ENCODE results near the gene RAB19.

The RAB19 gene

DNA sequence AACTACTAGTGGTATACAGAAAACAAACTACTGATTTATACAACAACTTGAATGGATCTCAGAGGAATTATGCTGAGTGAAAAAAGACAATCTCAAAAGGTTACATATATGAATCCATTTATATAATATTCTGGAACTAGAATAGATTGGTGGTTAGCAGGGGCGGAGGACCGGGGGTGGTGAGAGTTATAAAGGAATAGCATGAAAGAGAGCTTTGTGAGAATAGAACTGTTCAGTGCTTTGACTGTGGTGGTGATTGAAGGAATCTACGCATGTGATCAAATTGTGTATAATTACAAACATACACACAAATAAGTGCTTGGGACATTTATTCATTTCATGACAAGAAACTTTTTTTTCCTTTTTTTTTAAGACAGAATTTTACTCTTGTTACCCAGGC lies 19.6 kb downstream of the RAB19 start:
- DNase-seq: no peak
- no peaks in the 10 kb centered on the region for H3K4me1 ChIP-seq (ENCODE audit: control insufficient read depth, insufficient read depth, low read length, poor library complexity, severe bottlenecking)
- no peak overlapping the region for H3K4me3 ChIP-seq (ENCODE audit: insufficient read depth, low read depth, low read length, poor library complexity, severe bottlenecking)
- no peaks in the 10 kb centered on the region for H3K36me3 ChIP-seq (ENCODE audit: control insufficient read depth, insufficient read depth, low read length)
- H3K27me3 ChIP-seq (replicated peaks; ENCODE audit: control insufficient read depth, insufficient read depth, low read length, poor library complexity, severe bottlenecking): no peaks in the 10 kb centered on the region
- H3K9me3 ChIP-seq (ENCODE audit: control insufficient read depth, low read length): no peaks in the 10 kb centered on the region
- H3K27ac ChIP-seq (ENCODE audit: insufficient read depth, low read length, poor library complexity, severe bottlenecking): no peak overlapping the region

- H3K4me1 ChIP-seq (ENCODE audit: control insufficient read depth, insufficient read depth, low read length, poor library complexity, severe bottlenecking): no peaks in the 10 kb centered on the region
- DNase-seq: no peak
- H3K27ac ChIP-seq (ENCODE audit: insufficient read depth, low read length, poor library complexity, severe bottlenecking): no peak overlapping the region
- H3K9me3 ChIP-seq (ENCODE audit: control insufficient read depth, low read length): no peaks in the 10 kb centered on the region
- no peaks in the 10 kb centered on the region for H3K36me3 ChIP-seq (ENCODE audit: control insufficient read depth, insufficient read depth, low read length)
- H3K27me3 ChIP-seq (replicated peaks; ENCODE audit: control insufficient read depth, insufficient read depth, low read length, poor library complexity, severe bottlenecking): no peaks in the 10 kb centered on the region
- no peak overlapping the region for H3K4me3 ChIP-seq (ENCODE audit: insufficient read depth, low read depth, low read length, poor library complexity, severe bottlenecking)
Observed at GRCh38 chr7:140425718-140426117, 21.9 kb downstream of the RAB19 start.

- no peak overlapping the region for H3K27ac ChIP-seq (ENCODE audit: insufficient read depth, low read length, poor library complexity, severe bottlenecking)
- no peaks in the 10 kb centered on the region for H3K27me3 ChIP-seq (replicated peaks; ENCODE audit: control insufficient read depth, insufficient read depth, low read length, poor library complexity, severe bottlenecking)
- no peak for DNase-seq
- no peaks in the 10 kb centered on the region for H3K36me3 ChIP-seq (ENCODE audit: control insufficient read depth, insufficient read depth, low read length)
- H3K4me3 ChIP-seq (ENCODE audit: insufficient read depth, low read depth, low read length, poor library complexity, severe bottlenecking): no peak overlapping the region
- no peaks in the 10 kb centered on the region for H3K4me1 ChIP-seq (ENCODE audit: control insufficient read depth, insufficient read depth, low read length, poor library complexity, severe bottlenecking)
- no peaks in the 10 kb centered on the region for H3K9me3 ChIP-seq (ENCODE audit: control insufficient read depth, low read length)
Observed at GRCh38 chr7:140426130-140426529, 22.3 kb downstream of the RAB19 start.

- Histone ChIP-seq H3K9me3 (ENCODE audit: control insufficient read depth, low read length) (no peaks in the 10 kb centered on the region), H3K27me3 (replicated peaks; ENCODE audit: control insufficient read depth, insufficient read depth, low read length, poor library complexity, severe bottlenecking) (no peaks in the 10 kb centered on the region), H3K36me3 (ENCODE audit: control insufficient read depth, insufficient read depth, low read length) (no peaks in the 10 kb centered on the region), H3K4me1 (ENCODE audit: control insufficient read depth, insufficient read depth, low read length, poor library complexity, severe bottlenecking) (no peaks in the 10 kb centered on the region), H3K4me3 (ENCODE audit: insufficient read depth, low read depth, low read length, poor library complexity, severe bottlenecking) (no peak overlapping the region), H3K27ac (ENCODE audit: insufficient read depth, low read length, poor library complexity, severe bottlenecking) (no peak overlapping the region)
- no peak for DNase-seq
Observed at GRCh38 chr7:140433396-140433795, 29.5 kb downstream of the RAB19 start.

DNA sequence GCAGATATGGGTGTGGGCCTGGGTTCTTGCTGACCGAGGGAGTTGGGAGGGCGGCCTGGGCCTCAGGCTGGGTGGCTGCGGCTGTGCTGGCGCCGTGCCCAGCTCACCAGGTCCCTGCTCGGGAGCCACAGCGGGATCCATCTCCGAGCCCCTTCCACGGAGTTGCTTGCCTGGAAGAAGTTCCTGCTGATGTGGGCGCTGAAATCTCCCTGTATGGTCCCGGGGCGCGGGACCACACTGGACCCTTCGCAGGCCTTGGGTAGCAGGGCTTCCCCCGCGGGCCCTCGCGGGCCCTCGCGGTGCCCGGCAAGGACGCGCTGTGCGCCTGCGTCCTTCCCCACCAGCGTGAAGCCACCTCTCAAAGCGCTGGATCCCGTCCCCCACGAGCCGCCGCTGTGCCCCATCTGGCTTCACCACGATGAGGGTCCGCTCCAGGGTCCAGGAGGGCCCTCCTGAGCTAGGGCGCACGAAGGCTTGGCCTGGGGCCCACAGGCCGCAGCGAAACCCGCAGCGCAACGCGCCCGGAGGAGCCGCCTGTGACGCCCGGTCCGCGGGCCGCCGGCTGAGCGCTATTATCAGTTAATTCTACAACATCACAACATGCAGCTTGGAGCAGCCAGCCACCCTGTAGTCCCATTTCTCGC lies 31.5 kb downstream of the RAB19 start:
- H3K27me3 ChIP-seq (replicated peaks; ENCODE audit: control insufficient read depth, insufficient read depth, low read length, poor library complexity, severe bottlenecking): no peaks in the 10 kb centered on the region
- no peaks in the 10 kb centered on the region for H3K9me3 ChIP-seq (ENCODE audit: control insufficient read depth, low read length)
- H3K27ac ChIP-seq (ENCODE audit: insufficient read depth, low read length, poor library complexity, severe bottlenecking): no peak overlapping the region
- no peak for DNase-seq
- no peak overlapping the region for H3K4me3 ChIP-seq (ENCODE audit: insufficient read depth, low read depth, low read length, poor library complexity, severe bottlenecking)
- H3K36me3 ChIP-seq (ENCODE audit: control insufficient read depth, insufficient read depth, low read length): no peaks in the 10 kb centered on the region
- H3K4me1 ChIP-seq (ENCODE audit: control insufficient read depth, insufficient read depth, low read length, poor library complexity, severe bottlenecking): no peaks in the 10 kb centered on the region

GRCh38 chr7:140439359-140439758 lies 35.5 kb downstream of the RAB19 start:
- no peaks in the 10 kb centered on the region for H3K4me1 ChIP-seq (ENCODE audit: control insufficient read depth, insufficient read depth, low read length, poor library complexity, severe bottlenecking)
- H3K27ac ChIP-seq (ENCODE audit: insufficient read depth, low read length, poor library complexity, severe bottlenecking): no peak overlapping the region
- DNase-seq: no peak
- H3K27me3 ChIP-seq (replicated peaks; ENCODE audit: control insufficient read depth, insufficient read depth, low read length, poor library complexity, severe bottlenecking): no peaks in the 10 kb centered on the region
- H3K36me3 ChIP-seq (ENCODE audit: control insufficient read depth, insufficient read depth, low read length): no peaks in the 10 kb centered on the region
- H3K9me3 ChIP-seq (ENCODE audit: control insufficient read depth, low read length): no peaks in the 10 kb centered on the region
- H3K4me3 ChIP-seq (ENCODE audit: insufficient read depth, low read depth, low read length, poor library complexity, severe bottlenecking): no peak overlapping the region

GRCh38 chr7:140440593-140440992 lies 36.7 kb downstream of the RAB19 start:
- no peak for DNase-seq
- Histone ChIP-seq H3K27me3 (replicated peaks; ENCODE audit: control insufficient read depth, insufficient read depth, low read length, poor library complexity, severe bottlenecking) (no peaks in the 10 kb centered on the region), H3K4me3 (ENCODE audit: insufficient read depth, low read depth, low read length, poor library complexity, severe bottlenecking) (no peak overlapping the region), H3K9me3 (ENCODE audit: control insufficient read depth, low read length) (no peaks in the 10 kb centered on the region), H3K36me3 (ENCODE audit: control insufficient read depth, insufficient read depth, low read length) (no peaks in the 10 kb centered on the region), H3K4me1 (ENCODE audit: control insufficient read depth, insufficient read depth, low read length, poor library complexity, severe bottlenecking) (no peaks in the 10 kb centered on the region), H3K27ac (ENCODE audit: insufficient read depth, low read length, poor library complexity, severe bottlenecking) (no peak overlapping the region)

DNA sequence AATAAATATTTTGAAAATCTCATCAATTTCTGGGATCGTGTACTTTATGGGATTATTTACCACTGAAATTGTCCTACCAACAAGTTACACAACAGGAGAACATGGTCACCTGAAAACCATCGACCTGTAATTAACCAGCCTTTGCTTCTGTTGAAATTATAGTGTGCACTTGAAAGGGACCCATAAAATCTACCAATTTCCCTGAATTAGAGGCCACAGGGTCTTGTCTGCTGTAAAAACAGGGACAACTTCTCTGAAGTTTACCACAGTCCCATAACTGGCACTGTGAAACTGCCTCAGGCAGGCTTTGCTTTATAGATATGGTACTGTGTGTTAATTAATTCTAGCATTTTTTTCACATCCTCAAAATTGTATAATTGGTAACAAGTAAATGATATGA lies 37.7 kb downstream of the RAB19 start:
- no peaks in the 10 kb centered on the region for H3K27me3 ChIP-seq (replicated peaks; ENCODE audit: control insufficient read depth, insufficient read depth, low read length, poor library complexity, severe bottlenecking)
- no peak for DNase-seq
- H3K4me1 ChIP-seq (ENCODE audit: control insufficient read depth, insufficient read depth, low read length, poor library complexity, severe bottlenecking): no peaks in the 10 kb centered on the region
- H3K36me3 ChIP-seq (ENCODE audit: control insufficient read depth, insufficient read depth, low read length): no peaks in the 10 kb centered on the region
- no peak overlapping the region for H3K4me3 ChIP-seq (ENCODE audit: insufficient read depth, low read depth, low read length, poor library complexity, severe bottlenecking)
- no peak overlapping the region for H3K27ac ChIP-seq (ENCODE audit: insufficient read depth, low read length, poor library complexity, severe bottlenecking)
- no peaks in the 10 kb centered on the region for H3K9me3 ChIP-seq (ENCODE audit: control insufficient read depth, low read length)

GRCh38 chr7:140446467-140446866 lies 42.6 kb downstream of the RAB19 start:
- H3K36me3 ChIP-seq (ENCODE audit: control insufficient read depth, insufficient read depth, low read length): no peaks in the 10 kb centered on the region
- H3K27ac ChIP-seq (ENCODE audit: insufficient read depth, low read length, poor library complexity, severe bottlenecking): no peak overlapping the region
- H3K27me3 ChIP-seq (replicated peaks; ENCODE audit: control insufficient read depth, insufficient read depth, low read length, poor library complexity, severe bottlenecking): no peaks in the 10 kb centered on the region
- H3K4me3 ChIP-seq (ENCODE audit: insufficient read depth, low read depth, low read length, poor library complexity, severe bottlenecking): no peak overlapping the region
- no peaks in the 10 kb centered on the region for H3K4me1 ChIP-seq (ENCODE audit: control insufficient read depth, insufficient read depth, low read length, poor library complexity, severe bottlenecking)
- H3K9me3 ChIP-seq (ENCODE audit: control insufficient read depth, low read length): no peaks in the 10 kb centered on the region
- DNase-seq: no peak

- Histone ChIP-seq H3K36me3 (ENCODE audit: control insufficient read depth, insufficient read depth, low read length) (no peaks in the 10 kb centered on the region), H3K27ac (ENCODE audit: insufficient read depth, low read length, poor library complexity, severe bottlenecking) (no peak overlapping the region), H3K4me3 (ENCODE audit: insufficient read depth, low read depth, low read length, poor library complexity, severe bottlenecking) (no peak overlapping the region), H3K4me1 (ENCODE audit: control insufficient read depth, insufficient read depth, low read length, poor library complexity, severe bottlenecking) (no peaks in the 10 kb centered on the region), H3K9me3 (ENCODE audit: control insufficient read depth, low read length) (no peaks in the 10 kb centered on the region), H3K27me3 (replicated peaks; ENCODE audit: control insufficient read depth, insufficient read depth, low read length, poor library complexity, severe bottlenecking) (no peaks in the 10 kb centered on the region)
- DNase-seq: no peak
Observed at GRCh38 chr7:140447841-140448240, 44.0 kb downstream of the RAB19 start.
